PC-9 (cell line): ENCODE measurements around the gene NCF4.

Experiments
- CTCF ChIP-seq: fragments of 200-600 bp; sonication (generic); conservative IDR thresholded peaks from 2 replicates; pipeline ENCODE4 v1.6.1; 2017; ENCODE audit warnings: mixed run types, antibody characterized with exemption, mild to moderate bottlenecking, moderate library complexity
- EZH2 ChIP-seq: fragments of 200-600 bp; sonication (generic); IDR thresholded peaks from 2 replicates; pipeline ENCODE4 v1.8.0; 2017; ENCODE audit warnings: antibody characterized with exemption, low read depth

- no peak for TF ChIP-seq CTCF
- TF ChIP-seq EZH2, result no peak
Measured at GRCh38 chr22:36874736-36875135, 13.9 kb downstream of the NCF4 start.
